ENCODE data around the gene CTBP2.

GRCh38 chr10:125002047-125002422 is 158.3 kb downstream of the CTBP2 start:
- TF ChIP-seq ZFP1 (CRISPR knock-in tag; IDR thresholded peaks at IDR 0.05) = no peak
- no peak for TF ChIP-seq ELF1 (CRISPR knock-in tag; IDR thresholded peaks at IDR 0.05)
- TF ChIP-seq CTCF (CRISPR knock-in tag; IDR thresholded peaks at IDR 0.05) = no peak
- TF ChIP-seq ZZZ3 (CRISPR knock-in tag; IDR thresholded peaks at IDR 0.05; ENCODE audit: borderline replicate concordance) = no peak
- no peak for TF ChIP-seq TBP (CRISPR knock-in tag; IDR thresholded peaks at IDR 0.05)
- no peak for TF ChIP-seq ZNF484 (CRISPR knock-in tag; IDR thresholded peaks at IDR 0.05; ENCODE audit: borderline replicate concordance, low read depth)
- TF ChIP-seq NFKB2 (CRISPR knock-in tag; IDR thresholded peaks at IDR 0.05; ENCODE audit: borderline replicate concordance) = no peak
- TF ChIP-seq ZNF468 (CRISPR knock-in tag; IDR thresholded peaks at IDR 0.05) = no peak
- no peak for TF ChIP-seq SP4 (CRISPR knock-in tag; IDR thresholded peaks at IDR 0.05)

Data from HepG2 (cell line).